GM12878 (cell line): ENCODE measurements around the gene S100P. TPM values are rescaled to one million over a fixed set of nuclear protein-coding genes. Genes with fewer than 3 reads are reported as not detected.

Experiments
- FOS ChIP-seq: IDR thresholded peaks from 3 replicates; pipeline ENCODE4 v1.6.1; 2011; ENCODE audit warnings: borderline replicate concordance; ENCODE audit not compliant: insufficient read length; ENCODE audit errors: extremely low read depth
- HCFC1 ChIP-seq: fragments of 150-350 bp; IDR thresholded peaks from 2 replicates; pipeline ENCODE4 v1.6.1; 2014; ENCODE audit warnings: low read length
- HSF1 ChIP-seq: fragments of 150-350 bp; IDR thresholded peaks from 2 replicates; pipeline ENCODE4 v1.6.1; 2014; ENCODE audit warnings: mild to moderate bottlenecking, low read depth, low read length
- LARP7 ChIP-seq: fragments of 450-650 bp; IDR thresholded peaks from 2 replicates; pipeline ENCODE4 v1.6.1; 2017; ENCODE audit warnings: mild to moderate bottlenecking
- NBN ChIP-seq: fragments of 450-650 bp; IDR thresholded peaks from 2 replicates; pipeline ENCODE4 v1.6.1; 2016
- SMAD1 ChIP-seq: fragments of 450-650 bp; IDR thresholded peaks from 2 replicates; pipeline ENCODE4 v1.6.1; 2018; ENCODE audit warnings: mild to moderate bottlenecking, low read depth; ENCODE audit not compliant: partially characterized antibody
- SREBF1 ChIP-seq: IDR thresholded peaks from 2 replicates; pipeline ENCODE4 v1.6.1; 2012; ENCODE audit warnings: mild to moderate bottlenecking, low read length
- TCF7 ChIP-seq: IDR thresholded peaks from 2 replicates; pipeline ENCODE4 v1.6.1; 2014; ENCODE audit warnings: antibody characterized with exemption, borderline replicate concordance
- ZNF217 ChIP-seq: fragments of 450-650 bp; IDR thresholded peaks from 2 replicates; pipeline ENCODE4 v1.6.1; 2017; ENCODE audit warnings: antibody characterized with exemption, mild to moderate bottlenecking
- polyA plus RNA-seq, 11 experiments: library from polyadenylated mRNA; depleted of rRNA in 4 of 11; unstranded in 6 of 11; stranded (reverse) in 5 of 11; fragments of >200 nt; fragmentation: Nextera tagmentation in 4 of 11; fragmentation: Illumina TruSeq in 1 of 11; extraction: Ambion mirVana in 4 of 11; extraction: Trizol in 1 of 11; gene quantifications; 1 replicate in 1 of 11; 2 replicates in 10 of 11; pipeline versions ENCODE4 v1.2.1 to v1.2.3, GENCODE V29; 2011 to 2016; ENCODE audit warnings: inconsistent platforms in 2 of 11, missing spikeins in 2 of 11, low read depth in 1 of 11
- total RNA-seq, 4 experiments: library from RNA; depleted of rRNA in 3 of 4; stranded (reverse); fragments of >200 nt in 3 of 4; fragmentation: Illumina TruSeq in 1 of 4; extraction: Trizol in 1 of 4; gene quantifications; 2 replicates each; pipeline versions ENCODE4 v1.2.1 to v1.2.3, GENCODE V29; 2013 to 2021
- TF ChIP-seq, protein P1 (sequence below): fragments of 450-650 bp; formaldehyde crosslinking; IDR thresholded peaks from 2 replicates; pipeline ENCODE4 v1.4.0; 2022; ENCODE audit warnings: mild to moderate bottlenecking, moderate library complexity
- TF ChIP-seq, protein P2 (sequence below): fragments of 450-650 bp; formaldehyde crosslinking; IDR thresholded peaks from 2 replicates; pipeline ENCODE4 v1.4.0; 2020; ENCODE audit warnings: mild to moderate bottlenecking, moderate library complexity

The S100P gene
- total and polyA plus RNA-seq, 10 of the 15 experiments (the other 5 are each of a cell fraction or from before 2014, with no cell fraction given) = 0.90 TPM; not detected in 9

DNA sequence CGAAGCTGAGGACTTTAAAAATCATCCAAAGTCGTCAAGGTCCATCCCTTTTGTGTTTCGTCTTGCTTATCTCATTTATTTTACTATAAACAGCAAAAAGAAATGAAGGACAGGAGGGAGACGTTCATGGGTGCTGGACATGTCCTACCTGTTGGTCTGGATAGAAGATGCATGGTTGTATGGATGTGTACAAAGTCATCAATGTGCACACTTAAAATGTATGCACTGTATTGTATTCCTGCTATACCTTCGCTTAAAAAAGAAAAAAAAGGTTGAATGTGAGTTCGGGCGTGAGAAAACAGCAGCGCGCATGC lies 22.0 kb downstream of the S100P start (continued):
- TF ChIP-seq, protein P1, sequence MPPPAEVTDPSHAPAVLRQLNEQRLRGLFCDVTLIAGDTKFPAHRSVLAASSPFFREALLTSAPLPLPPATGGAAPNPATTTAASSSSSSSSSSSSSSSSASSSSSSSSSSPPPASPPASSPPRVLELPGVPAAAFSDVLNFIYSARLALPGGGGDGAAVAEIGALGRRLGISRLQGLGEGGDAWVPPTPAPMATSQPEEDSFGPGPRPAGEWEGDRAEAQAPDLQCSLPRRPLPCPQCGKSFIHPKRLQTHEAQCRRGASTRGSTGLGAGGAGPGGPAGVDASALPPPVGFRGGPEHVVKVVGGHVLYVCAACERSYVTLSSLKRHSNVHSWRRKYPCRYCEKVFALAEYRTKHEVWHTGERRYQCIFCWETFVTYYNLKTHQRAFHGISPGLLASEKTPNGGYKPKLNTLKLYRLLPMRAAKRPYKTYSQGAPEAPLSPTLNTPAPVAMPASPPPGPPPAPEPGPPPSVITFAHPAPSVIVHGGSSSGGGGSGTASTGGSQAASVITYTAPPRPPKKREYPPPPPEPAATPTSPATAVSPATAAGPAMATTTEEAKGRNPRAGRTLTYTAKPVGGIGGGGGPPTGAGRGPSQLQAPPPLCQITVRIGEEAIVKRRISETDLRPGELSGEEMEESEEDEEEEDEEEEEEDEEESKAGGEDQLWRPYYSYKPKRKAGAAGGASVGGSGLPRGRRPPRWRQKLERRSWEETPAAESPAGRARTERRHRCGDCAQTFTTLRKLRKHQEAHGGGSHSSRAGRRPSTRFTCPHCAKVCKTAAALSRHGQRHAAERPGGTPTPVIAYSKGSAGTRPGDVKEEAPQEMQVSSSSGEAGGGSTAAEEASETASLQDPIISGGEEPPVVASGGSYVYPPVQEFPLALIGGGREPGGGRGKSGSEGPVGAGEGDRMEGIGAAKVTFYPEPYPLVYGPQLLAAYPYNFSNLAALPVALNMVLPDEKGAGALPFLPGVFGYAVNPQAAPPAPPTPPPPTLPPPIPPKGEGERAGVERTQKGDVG (CRISPR knock-in tag) = no peak
- no peak for TF ChIP-seq FOS
- TF ChIP-seq HCFC1 = no peak
- no peak for TF ChIP-seq LARP7
- no peak for TF ChIP-seq HSF1
- no peak for TF ChIP-seq ZNF217
- TF ChIP-seq TCF7 = no peak
- no peak for TF ChIP-seq SMAD1
- TF ChIP-seq, protein P2, sequence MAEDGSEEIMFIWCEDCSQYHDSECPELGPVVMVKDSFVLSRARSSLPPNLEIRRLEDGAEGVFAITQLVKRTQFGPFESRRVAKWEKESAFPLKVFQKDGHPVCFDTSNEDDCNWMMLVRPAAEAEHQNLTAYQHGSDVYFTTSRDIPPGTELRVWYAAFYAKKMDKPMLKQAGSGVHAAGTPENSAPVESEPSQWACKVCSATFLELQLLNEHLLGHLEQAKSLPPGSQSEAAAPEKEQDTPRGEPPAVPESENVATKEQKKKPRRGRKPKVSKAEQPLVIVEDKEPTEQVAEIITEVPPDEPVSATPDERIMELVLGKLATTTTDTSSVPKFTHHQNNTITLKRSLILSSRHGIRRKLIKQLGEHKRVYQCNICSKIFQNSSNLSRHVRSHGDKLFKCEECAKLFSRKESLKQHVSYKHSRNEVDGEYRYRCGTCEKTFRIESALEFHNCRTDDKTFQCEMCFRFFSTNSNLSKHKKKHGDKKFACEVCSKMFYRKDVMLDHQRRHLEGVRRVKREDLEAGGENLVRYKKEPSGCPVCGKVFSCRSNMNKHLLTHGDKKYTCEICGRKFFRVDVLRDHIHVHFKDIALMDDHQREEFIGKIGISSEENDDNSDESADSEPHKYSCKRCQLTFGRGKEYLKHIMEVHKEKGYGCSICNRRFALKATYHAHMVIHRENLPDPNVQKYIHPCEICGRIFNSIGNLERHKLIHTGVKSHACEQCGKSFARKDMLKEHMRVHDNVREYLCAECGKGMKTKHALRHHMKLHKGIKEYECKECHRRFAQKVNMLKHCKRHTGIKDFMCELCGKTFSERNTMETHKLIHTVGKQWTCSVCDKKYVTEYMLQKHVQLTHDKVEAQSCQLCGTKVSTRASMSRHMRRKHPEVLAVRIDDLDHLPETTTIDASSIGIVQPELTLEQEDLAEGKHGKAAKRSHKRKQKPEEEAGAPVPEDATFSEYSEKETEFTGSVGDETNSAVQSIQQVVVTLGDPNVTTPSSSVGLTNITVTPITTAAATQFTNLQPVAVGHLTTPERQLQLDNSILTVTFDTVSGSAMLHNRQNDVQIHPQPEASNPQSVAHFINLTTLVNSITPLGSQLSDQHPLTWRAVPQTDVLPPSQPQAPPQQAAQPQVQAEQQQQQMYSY (CRISPR knock-in tag) = no peak
- no peak for TF ChIP-seq NBN
- no peak for TF ChIP-seq SREBF1
